CD14-positive monocyte (primary cell): ENCODE measurements around the gene CHST3. TPM values are rescaled to one million over a fixed set of nuclear protein-coding genes. Genes with fewer than 3 reads are reported as not detected.

Source experiments
- DNase-seq, 3 donors: peaks; one replicate each; pipeline ENCODE4 v3.0.0-alpha.2; 2011 to 2022
- H2AFZ ChIP-seq: 2 replicates; pipeline ENCODE4 v1.6.0; 2012; ENCODE audit warnings: mild to moderate bottlenecking, low read depth, low read length, inconsistent platforms; ENCODE audit not compliant: insufficient read depth, poor library complexity, severe bottlenecking
- H3K27ac ChIP-seq, 2 donors: 1 replicate in 1 of 2; 2 replicates in 1 of 2; pipeline ENCODE4 v1.5.1; 2012 to 2013; ENCODE audit warnings: low read length in 2 of 2, control low read depth in 1 of 2, inconsistent platforms in 1 of 2, low read depth in 1 of 2, mild to moderate bottlenecking in 1 of 2
- H3K27me3 ChIP-seq, 2 donors: one replicate each; pipeline versions ENCODE4 v1.6.0 to v1.6.1; 2011 to 2013; ENCODE audit warnings: low read length in 2 of 2; ENCODE audit not compliant: control insufficient read depth in 2 of 2, insufficient read depth in 2 of 2
- H3K36me3 ChIP-seq, 2 donors: replicated peaks in 1 of 2; 1 replicate in 1 of 2; 2 replicates in 1 of 2; pipeline versions ENCODE4 v1.5.1 to v1.6.1; 2012 to 2013; ENCODE audit warnings: low read length in 2 of 2, control low read depth in 1 of 2, inconsistent platforms in 1 of 2, mild to moderate bottlenecking in 1 of 2; ENCODE audit not compliant: insufficient read depth in 2 of 2, control insufficient read depth in 1 of 2
- H3K4me1 ChIP-seq, 2 donors: 1 replicate in 1 of 2; 2 replicates in 1 of 2; pipeline versions ENCODE4 v1.5.1 to v1.6.1; 2012 to 2013; ENCODE audit warnings: low read length in 2 of 2, control low read depth in 1 of 2, inconsistent platforms in 1 of 2, mild to moderate bottlenecking in 1 of 2, moderate library complexity in 1 of 2; ENCODE audit not compliant: insufficient read depth in 2 of 2, control insufficient read depth in 1 of 2
- H3K4me2 ChIP-seq: replicated peaks from 2 replicates; pipeline ENCODE3; 2012; ENCODE audit warnings: low read length, moderate library complexity, mild to moderate bottlenecking; ENCODE audit not compliant: poor library complexity, severe bottlenecking; ENCODE audit errors: extremely low read depth
- H3K4me3 ChIP-seq, 3 experiments: fragments of 200-600 bp in 1 of 3; sonication (generic) in 1 of 3; replicated peaks in 1 of 3; 1 replicate in 2 of 3; 2 replicates in 1 of 3; pipeline ENCODE4 v1.5.1; 2011 to 2013; ENCODE audit warnings: low read length in 3 of 3, mild to moderate bottlenecking in 3 of 3, control low read depth in 2 of 3, low read depth in 2 of 3, inconsistent platforms in 1 of 3, moderate library complexity in 1 of 3
- H3K79me2 ChIP-seq: 2 replicates; pipeline ENCODE4 v1.6.0; 2012; ENCODE audit warnings: mild to moderate bottlenecking, control low read depth, inconsistent platforms, low read length, moderate library complexity; ENCODE audit not compliant: insufficient read depth
- H3K9ac ChIP-seq: 2 replicates; pipeline ENCODE4 v1.6.0; 2017; ENCODE audit warnings: low read length, mild to moderate bottlenecking; ENCODE audit not compliant: insufficient read depth, poor library complexity, severe bottlenecking
- H3K9me3 ChIP-seq, 2 donors: replicated peaks in 1 of 2; 1 replicate in 1 of 2; 2 replicates in 1 of 2; pipeline versions ENCODE4 v1.5.1 to v1.6.1; 2012 to 2013; ENCODE audit warnings: low read length in 2 of 2, control low read depth in 1 of 2; ENCODE audit not compliant: control insufficient read depth in 1 of 2, insufficient read depth in 1 of 2
- H4K20me1 ChIP-seq: 2 replicates; pipeline ENCODE4 v1.6.0; 2012; ENCODE audit warnings: mild to moderate bottlenecking, low read length, control low read depth, moderate library complexity; ENCODE audit not compliant: insufficient read depth
- H3K27ac Mint-ChIP-seq, 7 donors: one replicate each; pipeline ENCODE4 v1.8.0; 2020; ENCODE audit warnings: mild to moderate bottlenecking in 7 of 7, mixed read lengths in 7 of 7, moderate library complexity in 6 of 7, inconsistent platforms in 2 of 7
- H3K27me3 Mint-ChIP-seq, 3 donors: one replicate each; pipeline ENCODE4 v1.8.0; 2021 to 2022; ENCODE audit warnings: low read depth in 3 of 3, mild to moderate bottlenecking in 3 of 3, mixed read lengths in 3 of 3, moderate library complexity in 3 of 3, inconsistent platforms in 1 of 3
- H3K36me3 Mint-ChIP-seq, 2 donors: one replicate each; pipeline ENCODE4 v1.8.0; 2020; ENCODE audit warnings: mixed read lengths in 2 of 2, inconsistent platforms in 1 of 2, mild to moderate bottlenecking in 1 of 2
- H3K4me1 Mint-ChIP-seq: one replicate; pipeline ENCODE4 v1.8.0; 2020; ENCODE audit warnings: mild to moderate bottlenecking, mixed read lengths
- H3K4me3 Mint-ChIP-seq, 2 donors: one replicate each; pipeline ENCODE4 v1.8.0; 2020; ENCODE audit warnings: mild to moderate bottlenecking in 2 of 2, mixed read lengths in 2 of 2, moderate library complexity in 1 of 2
- H3K9me3 Mint-ChIP-seq, 7 donors: one replicate each; pipeline ENCODE4 v1.8.0; 2020 to 2022; ENCODE audit warnings: mixed read lengths in 7 of 7, mild to moderate bottlenecking in 6 of 7, moderate library complexity in 6 of 7, inconsistent platforms in 2 of 7
- WGBS: methylation state at CpG from one replicate; pipeline ENCODE4 v1.1.5; 2013; ENCODE audit warnings: missing lambda C conversion rate; ENCODE audit not compliant: insufficient coverage; 5-methylcytosine and 5-hydroxymethylcytosine counted together
- intact Hi-C, 2 donors: fragments of 100-400 bp; cut with micrococcal nuclease; formaldehyde crosslinking; loops; one replicate each; pipeline versions ENCODE4 v1.15.0 to v1.15.1; 2023
- polyA plus RNA-seq, 3 donors: library from polyadenylated mRNA; depleted of rRNA in 1 of 3; unstranded in 2 of 3; stranded (reverse) in 1 of 3; fragments of 300-500 nt in 2 of 3; fragments of >200 nt in 1 of 3; fragmentation: Illumina TruSeq in 2 of 3; gene quantifications; 1 replicate in 2 of 3; 2 replicates in 1 of 3; pipeline ENCODE4 v1.2.3, GENCODE V29; 2012 to 2021
- TF ChIP-seq, protein P1 (sequence below): fragments of 200-600 bp; IDR thresholded peaks from one replicate; pipeline ENCODE4 v1.8.0; 2022; ENCODE audit warnings: antibody characterized with exemption, mild to moderate bottlenecking

Gene CHST3
- polyA plus RNA-seq, 3 donors: not detected

DNA sequence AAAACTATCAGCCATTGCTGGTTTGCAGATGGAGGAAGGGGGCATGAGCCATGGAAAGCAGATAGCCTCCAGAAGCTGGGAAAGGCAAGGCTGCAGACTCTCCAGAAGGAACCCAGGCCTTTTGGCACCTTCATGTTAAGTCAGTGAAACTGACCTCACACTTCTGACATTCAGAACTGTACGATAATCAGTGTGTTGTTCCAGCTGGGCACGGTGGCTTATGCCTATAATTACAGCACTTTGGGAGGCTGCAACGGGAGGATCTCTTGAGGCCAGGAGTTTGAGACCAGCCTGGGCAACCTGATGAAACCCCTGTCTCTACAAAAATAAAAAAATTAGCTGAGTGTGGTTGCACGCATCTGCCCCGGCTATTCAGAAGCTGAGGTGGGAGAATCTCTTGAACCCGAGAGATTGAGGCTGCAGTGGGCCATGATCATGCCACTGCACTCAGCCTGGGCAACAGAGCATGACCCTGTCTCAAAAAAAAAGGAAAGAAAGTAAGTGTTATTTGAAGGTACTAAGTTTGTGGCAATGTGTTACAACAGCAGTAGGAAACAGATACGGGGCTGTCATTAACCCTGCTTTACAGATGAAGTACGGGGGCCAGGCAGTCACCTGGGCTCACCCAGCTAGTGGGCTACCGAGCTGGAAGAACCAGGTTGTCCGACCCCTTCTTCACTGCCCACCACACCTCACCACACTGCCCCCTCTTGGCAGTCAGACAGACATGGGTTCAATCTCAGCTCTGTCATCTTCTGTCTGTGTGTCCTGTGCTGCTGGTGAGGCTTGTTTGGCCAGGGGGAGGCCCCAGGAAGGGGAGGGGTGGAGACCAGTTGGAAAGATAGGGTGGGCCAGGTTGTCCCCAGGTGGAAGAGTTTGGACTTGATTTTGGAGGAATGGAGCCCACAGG is 18.3 kb downstream of the CHST3 start:
- no peaks in the 10 kb centered on the region for H3K9me3 ChIP-seq
- Mint-ChIP-seq H3K27ac (no peak overlapping the region), H3K27me3 (peaks cover 0 to 5% (median 2%) of the 10 kb centered on the region in 3 donors), H3K4me1 (peaks cover 17% of the 10 kb centered on the region), H3K36me3 (no peaks in the 10 kb centered on the region), H3K9me3 (peaks cover 0 to 2% (median 0%) of the 10 kb centered on the region in 7 donors), H3K4me3 (no peak overlapping the region)
- peaks cover 16 to 21% of the 10 kb centered on the region in 2 donors for H3K4me1 ChIP-seq
- H3K9ac ChIP-seq: no peak overlapping the region
- H3K4me2 ChIP-seq: no peak overlapping the region
- no peak overlapping the region for H3K27ac ChIP-seq
- intact Hi-C loops: no loop called here
- H3K79me2 ChIP-seq: no peaks in the 10 kb centered on the region
- H3K36me3 ChIP-seq: no peaks in the 10 kb centered on the region
- no peak overlapping the region for H3K4me3 ChIP-seq
- H4K20me1 ChIP-seq: no peaks in the 10 kb centered on the region
- no peak overlapping the region for H2AFZ ChIP-seq
- 96% methylated on average over 7 of the region's 10 CpGs for WGBS
- TF ChIP-seq, protein P1, sequence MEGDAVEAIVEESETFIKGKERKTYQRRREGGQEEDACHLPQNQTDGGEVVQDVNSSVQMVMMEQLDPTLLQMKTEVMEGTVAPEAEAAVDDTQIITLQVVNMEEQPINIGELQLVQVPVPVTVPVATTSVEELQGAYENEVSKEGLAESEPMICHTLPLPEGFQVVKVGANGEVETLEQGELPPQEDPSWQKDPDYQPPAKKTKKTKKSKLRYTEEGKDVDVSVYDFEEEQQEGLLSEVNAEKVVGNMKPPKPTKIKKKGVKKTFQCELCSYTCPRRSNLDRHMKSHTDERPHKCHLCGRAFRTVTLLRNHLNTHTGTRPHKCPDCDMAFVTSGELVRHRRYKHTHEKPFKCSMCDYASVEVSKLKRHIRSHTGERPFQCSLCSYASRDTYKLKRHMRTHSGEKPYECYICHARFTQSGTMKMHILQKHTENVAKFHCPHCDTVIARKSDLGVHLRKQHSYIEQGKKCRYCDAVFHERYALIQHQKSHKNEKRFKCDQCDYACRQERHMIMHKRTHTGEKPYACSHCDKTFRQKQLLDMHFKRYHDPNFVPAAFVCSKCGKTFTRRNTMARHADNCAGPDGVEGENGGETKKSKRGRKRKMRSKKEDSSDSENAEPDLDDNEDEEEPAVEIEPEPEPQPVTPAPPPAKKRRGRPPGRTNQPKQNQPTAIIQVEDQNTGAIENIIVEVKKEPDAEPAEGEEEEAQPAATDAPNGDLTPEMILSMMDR: no peak
- no peak for DNase-seq
- no peaks in the 10 kb centered on the region for H3K27me3 ChIP-seq

- Histone ChIP-seq H3K27ac (no peak overlapping the region), H3K9me3 (no peaks in the 10 kb centered on the region), H3K4me2 (no peak overlapping the region), H3K4me1 (peaks cover 16 to 21% of the 10 kb centered on the region in 2 donors), H3K36me3 (no peaks in the 10 kb centered on the region), H3K4me3 (no peak overlapping the region), H3K27me3 (no peaks in the 10 kb centered on the region), H2AFZ (no peak overlapping the region), H3K79me2 (no peaks in the 10 kb centered on the region), H4K20me1 (no peaks in the 10 kb centered on the region), H3K9ac (no peak overlapping the region)
- Mint-ChIP-seq H3K36me3 (no peaks in the 10 kb centered on the region), H3K4me3 (no peak overlapping the region), H3K27me3 (peaks cover 0 to 2% (median 2%) of the 10 kb centered on the region in 3 donors), H3K9me3 (no peaks in the 10 kb centered on the region), H3K4me1 (peaks cover 17% of the 10 kb centered on the region), H3K27ac (no peak overlapping the region)
- TF ChIP-seq, protein P1: no peak
- DNase-seq: no peak
- 87% methylated on average over 14 of the region's 15 CpGs for WGBS
- intact Hi-C loops: no loop called here
Measured at GRCh38 chr10:71984126-71984808, 20.1 kb downstream of the CHST3 start.
